Right lobe of liver (tissue), 4 donors: ENCODE results near the gene LRCH1.

Experiments used
- CTCF ChIP-seq, 4 donors: fragments of 200-600 bp in 3 of 4; fragments of 450-650 bp in 1 of 4; IDR thresholded peaks; one replicate each; pipeline versions ENCODE4 v1.5.1 to v1.8.0; 2016 to 2022; ENCODE audit warnings: antibody characterized with exemption in 4 of 4, mild to moderate bottlenecking in 2 of 4
- POLR2A ChIP-seq: fragments of 450-650 bp; IDR thresholded peaks from one replicate; pipeline ENCODE4 v1.6.1; 2017; ENCODE audit warnings: antibody characterized with exemption, mild to moderate bottlenecking
- donor health status: DM: no; HTN: no; CAD: no.
- donor health status: DM: no; HTN: no; CAD: no.
- donor health status: DM: no; HTN: yes; CAD: no.

GRCh38 chr13:46570273-46570672, 17.3 kb downstream of the LRCH1 start:
- TF ChIP-seq CTCF (IDR thresholded peaks at IDR 0.05): no peak
- no peak for TF ChIP-seq POLR2A
